CD4-positive, alpha-beta T cell (primary cell): ENCODE data around the gene VPS45. TPM values are rescaled to one million over a fixed set of nuclear protein-coding genes. Genes with fewer than 3 reads are reported as not detected.
A peak's percentile ranks its signal among the peaks of the same experiment; 100 is the strongest.
"Not testable (repeated sequence)": the region's sequence is repeated elsewhere in the genome, so short reads cannot be mapped to it uniquely, and the experiment has no call there.

Source experiments
- ATAC-seq: fragments of 200-7000 bp; cut with Tn5 transposase; one replicate; pipeline ENCODE4 v1.10.0; 2022; ENCODE audit warnings: mild to moderate bottlenecking; ENCODE audit not compliant: poor library complexity
- CTCF ChIA-PET: fragments of 350-600 bp; sonication (Branson Sonifier 250); formaldehyde crosslinking; loops from one replicate; lab custom pipeline; 2021; ENCODE audit warnings: antibody characterized with exemption, inconsistent platforms; lab: Charles Lee
- POLR2A ChIA-PET: fragments of 350-600 bp; sonication (Branson Sonifier 250); formaldehyde crosslinking; loops from one replicate; lab custom pipeline; 2021; ENCODE audit warnings: antibody characterized with exemption, inconsistent platforms; lab: Charles Lee
- DNase-seq, 14 experiments: peaks; one replicate each; pipeline ENCODE4 v3.0.0-alpha.2; 2013 to 2020; ENCODE audit warnings: mixed read lengths in 2 of 14
- H3K27ac ChIP-seq, 2 donors: one replicate each; pipeline versions ENCODE4 v1.5.1 to v1.7.0; 2013; ENCODE audit warnings: low read length in 2 of 2, low read depth in 1 of 2, mild to moderate bottlenecking in 1 of 2
- H3K27me3 ChIP-seq, 2 experiments: 1 replicate in 1 of 2; 2 replicates in 1 of 2; pipeline versions ENCODE4 v1.6.1 to v1.7.0; 2013; ENCODE audit warnings: low read length in 2 of 2, control low read depth in 1 of 2, mild to moderate bottlenecking in 1 of 2, moderate library complexity in 1 of 2; ENCODE audit not compliant: insufficient read depth in 2 of 2, control insufficient read depth in 1 of 2
- H3K36me3 ChIP-seq: one replicate; pipeline ENCODE4 v1.6.1; 2013; ENCODE audit warnings: low read length, control low read depth; ENCODE audit not compliant: insufficient read depth
- H3K4me1 ChIP-seq: one replicate; pipeline ENCODE4 v1.6.1; 2013; ENCODE audit warnings: low read length, control low read depth; ENCODE audit not compliant: insufficient read depth
- H3K4me3 ChIP-seq: one replicate; pipeline ENCODE4 v1.5.1; 2013; ENCODE audit warnings: mild to moderate bottlenecking, low read length, moderate library complexity
- H3K9me3 ChIP-seq, 2 experiments: 1 replicate in 1 of 2; 2 replicates in 1 of 2; pipeline versions ENCODE4 v1.6.1 to v1.7.0; 2013; ENCODE audit warnings: low read length in 2 of 2, mild to moderate bottlenecking in 2 of 2, control low read depth in 1 of 2, moderate library complexity in 1 of 2; ENCODE audit not compliant: control insufficient read depth in 1 of 2, insufficient read depth in 1 of 2
- H3K27ac Mint-ChIP-seq: one replicate; pipeline ENCODE4 v1.8.0; 2020; ENCODE audit warnings: mixed read lengths
- H3K27me3 Mint-ChIP-seq: one replicate; pipeline ENCODE4 v1.8.0; 2021; ENCODE audit warnings: mixed read lengths
- H3K36me3 Mint-ChIP-seq: one replicate; pipeline ENCODE4 v1.8.0; 2021; ENCODE audit warnings: low read depth, mixed read lengths
- H3K4me1 Mint-ChIP-seq: one replicate; pipeline ENCODE4 v1.8.0; 2021; ENCODE audit warnings: low read depth, mixed read lengths
- H3K4me3 Mint-ChIP-seq: one replicate; pipeline ENCODE4 v1.8.0; 2020; ENCODE audit warnings: mild to moderate bottlenecking, mixed read lengths
- H3K9me3 Mint-ChIP-seq: one replicate; pipeline ENCODE4 v1.8.0; 2020; ENCODE audit warnings: mixed read lengths
- intact Hi-C, 2 experiments: fragments of 100-400 bp; cut with DNase I in 1 of 2; cut with micrococcal nuclease in 1 of 2; formaldehyde crosslinking; loops; one replicate each; pipeline versions ENCODE4 v1.15.1 to v1.9.0; 2023 to 2025; cut with DNase I, micrococcal nuclease
- total RNA-seq, 174 experiments: library from RNA in 2 of 174; stranded (reverse) in 2 of 174; gene quantifications; one replicate each; pipeline ENCODE4 v1.2.3 and lab custom pipeline; 2021 to 2026
- TF ChIP-seq, protein P1 (sequence below): fragments of 200-600 bp; IDR thresholded peaks from one replicate; pipeline ENCODE4 v1.8.0; 2022; ENCODE audit warnings: antibody characterized with exemption, mild to moderate bottlenecking

The VPS45 gene
- total RNA-seq, 2 experiments from 2014 or later: 9.6 to 10.7 TPM

DNA sequence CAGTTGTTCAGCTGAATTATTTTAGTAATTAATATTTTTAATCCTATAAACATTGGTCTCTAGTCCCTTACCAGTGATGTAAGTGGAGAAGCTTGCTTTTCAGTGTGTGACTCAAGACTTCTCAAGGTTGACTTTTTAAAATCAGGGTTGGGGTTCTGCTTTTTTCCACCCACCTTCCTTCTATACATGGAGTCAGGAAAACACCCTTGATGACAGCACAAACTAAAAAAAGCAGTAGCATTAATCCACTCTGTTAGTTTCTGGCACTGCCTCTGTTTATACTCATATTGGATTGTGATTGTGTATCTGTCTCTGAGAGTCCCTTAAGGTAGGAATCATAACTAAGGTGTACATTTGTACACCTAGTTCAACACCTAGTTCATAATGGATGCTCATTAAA, 73.9 kb downstream of the VPS45 start:
- TF ChIP-seq, protein P1, sequence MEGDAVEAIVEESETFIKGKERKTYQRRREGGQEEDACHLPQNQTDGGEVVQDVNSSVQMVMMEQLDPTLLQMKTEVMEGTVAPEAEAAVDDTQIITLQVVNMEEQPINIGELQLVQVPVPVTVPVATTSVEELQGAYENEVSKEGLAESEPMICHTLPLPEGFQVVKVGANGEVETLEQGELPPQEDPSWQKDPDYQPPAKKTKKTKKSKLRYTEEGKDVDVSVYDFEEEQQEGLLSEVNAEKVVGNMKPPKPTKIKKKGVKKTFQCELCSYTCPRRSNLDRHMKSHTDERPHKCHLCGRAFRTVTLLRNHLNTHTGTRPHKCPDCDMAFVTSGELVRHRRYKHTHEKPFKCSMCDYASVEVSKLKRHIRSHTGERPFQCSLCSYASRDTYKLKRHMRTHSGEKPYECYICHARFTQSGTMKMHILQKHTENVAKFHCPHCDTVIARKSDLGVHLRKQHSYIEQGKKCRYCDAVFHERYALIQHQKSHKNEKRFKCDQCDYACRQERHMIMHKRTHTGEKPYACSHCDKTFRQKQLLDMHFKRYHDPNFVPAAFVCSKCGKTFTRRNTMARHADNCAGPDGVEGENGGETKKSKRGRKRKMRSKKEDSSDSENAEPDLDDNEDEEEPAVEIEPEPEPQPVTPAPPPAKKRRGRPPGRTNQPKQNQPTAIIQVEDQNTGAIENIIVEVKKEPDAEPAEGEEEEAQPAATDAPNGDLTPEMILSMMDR: no peak
- Histone ChIP-seq H3K27me3 (no peaks in the 10 kb centered on the region), H3K4me1 (peaks cover 6% of the 10 kb centered on the region), H3K4me3 (no peak overlapping the region), H3K36me3 (no peaks in the 10 kb centered on the region), H3K27ac (no peak overlapping the region), H3K9me3 (no peaks in the 10 kb centered on the region)
- ATAC-seq (no peak), DNase-seq (no peak)
- Mint-ChIP-seq H3K4me1 (peaks cover 18% of the 10 kb centered on the region), H3K36me3 (peaks cover 4% of the 10 kb centered on the region), H3K4me3 (no peak overlapping the region), H3K9me3 (no peaks in the 10 kb centered on the region), H3K27ac (no peak overlapping the region), H3K27me3 (no peaks in the 10 kb centered on the region)
- intact Hi-C loops: no loop called here
- POLR2A ChIA-PET: interaction anchor here (1.6 kb wide), 1 partner anchor 9 kb away, joined by 7 read pairs; the partner anchor contains the start of gene PLEKHO1
- CTCF ChIA-PET: interaction anchor here (1.1 to 1.7 kb wide), 2 partner anchors 13 to 31 kb away, joined by 3 to 6 read pairs; no protein-coding TSS in a partner anchor

DNA sequence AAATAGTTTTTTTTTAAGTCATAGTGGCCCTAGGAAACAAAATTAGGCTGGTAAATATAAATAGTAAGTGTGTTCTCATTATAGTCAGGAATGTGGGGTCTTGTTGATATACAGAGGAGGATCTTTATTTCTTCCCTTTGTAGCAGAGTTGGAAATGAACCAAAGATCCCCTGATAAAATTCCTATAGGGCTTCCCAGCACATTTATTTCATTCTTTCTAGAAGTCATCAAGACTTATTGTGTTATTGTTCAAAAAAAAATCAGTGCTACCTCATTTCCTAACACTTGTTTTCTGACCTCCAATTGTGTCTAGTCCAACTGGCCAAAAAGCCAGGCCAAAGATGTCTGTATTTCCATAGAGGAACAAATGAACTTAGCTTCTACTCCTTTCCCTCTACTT, 74.5 kb downstream of the VPS45 start:
- no peak for ATAC-seq
- Mint-ChIP-seq H3K9me3 (no peaks in the 10 kb centered on the region), H3K27ac (no peak overlapping the region), H3K4me3 (no peak overlapping the region), H3K4me1 (peaks cover 25% of the 10 kb centered on the region), H3K36me3 (peaks cover 4% of the 10 kb centered on the region), H3K27me3 (no peaks in the 10 kb centered on the region)
- Histone ChIP-seq H3K9me3 (no peaks in the 10 kb centered on the region), H3K27me3 (no peaks in the 10 kb centered on the region), H3K4me3 (no peak overlapping the region), H3K27ac (no peak overlapping the region), H3K4me1 (peaks cover 10% of the 10 kb centered on the region), H3K36me3 (no peaks in the 10 kb centered on the region)
- TF ChIP-seq, protein P1: no peak
- no peak for DNase-seq
- intact Hi-C loops: no loop called here
- CTCF ChIA-PET: interaction anchor here (1.7 kb wide), 1 partner anchor 14 kb away, joined by 6 read pairs; no protein-coding TSS in a partner anchor
- POLR2A ChIA-PET: interaction anchor here (0.7 kb wide), 1 partner anchor 254 kb away, joined by 3 read pairs; a partner anchor contains a TSS

DNA sequence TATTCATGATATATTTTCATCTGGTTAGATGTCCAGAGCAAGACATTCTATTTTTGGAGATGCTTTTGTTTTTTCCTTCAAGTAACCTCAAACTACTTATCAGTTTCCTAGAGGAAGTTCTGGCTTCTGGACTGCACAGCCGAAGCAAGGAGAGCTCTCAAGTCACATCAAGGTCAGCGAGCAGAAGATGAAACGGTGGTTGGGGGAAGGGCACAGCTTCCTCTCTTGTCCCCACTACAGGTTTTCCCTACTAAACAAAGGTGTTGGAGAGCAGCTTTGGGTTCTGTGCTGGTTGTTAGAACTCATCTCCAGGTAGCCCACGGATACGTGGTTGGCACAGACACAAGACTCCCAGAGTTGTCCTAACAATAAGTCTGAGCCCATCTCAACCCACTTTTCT, 77.0 kb downstream of the VPS45 start:
- peak in 1 of 14 experiments; percentile 16 for DNase-seq
- POLR2A ChIA-PET: interaction anchor here (0.7 kb wide), 1 partner anchor 9 kb away, joined by 3 read pairs; no protein-coding TSS in a partner anchor
- H3K4me3 ChIP-seq: no peak overlapping the region
- no peak overlapping the region for H3K27ac ChIP-seq
- no peaks in the 10 kb centered on the region for H3K36me3 ChIP-seq
- no peaks in the 10 kb centered on the region for H3K9me3 ChIP-seq
- ATAC-seq: no peak
- intact Hi-C loops: no loop called here
- no peaks in the 10 kb centered on the region for H3K27me3 ChIP-seq
- CTCF ChIA-PET: no interaction called here
- no peaks in the 10 kb centered on the region for H3K27me3 Mint-ChIP-seq
- H3K36me3 Mint-ChIP-seq: peaks cover 3% of the 10 kb centered on the region
- H3K4me1 Mint-ChIP-seq: peaks cover 47% of the 10 kb centered on the region
- H3K4me1 ChIP-seq: peaks cover 23% of the 10 kb centered on the region
- TF ChIP-seq, protein P1: no peak
- peak overlapping the region; percentile 59 for H3K4me3 Mint-ChIP-seq
- H3K27ac Mint-ChIP-seq: peak overlapping the region; percentile 38
- no peaks in the 10 kb centered on the region for H3K9me3 Mint-ChIP-seq

DNA sequence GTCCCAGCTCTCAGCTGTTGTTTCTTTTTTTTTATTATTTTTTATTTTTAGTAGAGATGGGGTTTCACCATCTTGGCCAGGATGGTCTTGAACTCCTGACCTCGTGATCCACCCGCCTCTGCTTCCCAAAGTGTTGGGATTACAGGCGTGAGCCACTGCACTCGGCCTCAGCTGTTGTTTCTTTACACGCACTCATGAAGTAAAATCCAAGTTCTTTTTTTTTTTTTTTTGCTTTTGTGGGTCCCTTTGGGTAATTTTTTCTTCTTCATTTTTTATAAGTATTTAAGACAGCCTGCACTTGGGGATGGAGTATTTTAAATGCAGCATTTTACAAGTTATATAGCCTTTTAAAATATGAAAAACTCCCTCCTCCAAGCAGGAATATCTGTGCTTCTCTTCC, 78.4 kb downstream of the VPS45 start:
- CTCF ChIA-PET, H3K4me3 Mint-ChIP-seq, DNase-seq, H3K27ac ChIP-seq, H3K9me3 ChIP-seq, H3K27me3 Mint-ChIP-seq, H3K9me3 Mint-ChIP-seq, H3K4me3 ChIP-seq, intact Hi-C loops, H3K36me3 ChIP-seq, H3K27me3 ChIP-seq, H3K36me3 Mint-ChIP-seq, ATAC-seq, H3K27ac Mint-ChIP-seq: not testable (repeated sequence)
- H3K4me1 ChIP-seq: peaks cover 27% of the 10 kb centered on the region
- POLR2A ChIA-PET: interaction anchor here (0.6 to 1.9 kb wide), 3 partner anchors 10 to 36 kb away, joined by 3 to 8 read pairs (median 3); no protein-coding TSS in a partner anchor
- peaks cover 49% of the 10 kb centered on the region for H3K4me1 Mint-ChIP-seq
